AG09319 (cell line): ENCODE results near the gene ANKRD12.

Source experiments
- DNase-seq: peaks from one replicate; pipeline ENCODE4 v3.0.0-alpha.2; 2010; ENCODE audit warnings: low read depth; ENCODE audit errors: extremely low read depth
- TF ChIP-seq, protein P1 (sequence below): IDR thresholded peaks from 2 replicates; pipeline ENCODE4 v1.5.1; 2011; ENCODE audit warnings: low read depth, mild to moderate bottlenecking, inconsistent platforms, low read length, moderate library complexity

Gene ANKRD12

DNA sequence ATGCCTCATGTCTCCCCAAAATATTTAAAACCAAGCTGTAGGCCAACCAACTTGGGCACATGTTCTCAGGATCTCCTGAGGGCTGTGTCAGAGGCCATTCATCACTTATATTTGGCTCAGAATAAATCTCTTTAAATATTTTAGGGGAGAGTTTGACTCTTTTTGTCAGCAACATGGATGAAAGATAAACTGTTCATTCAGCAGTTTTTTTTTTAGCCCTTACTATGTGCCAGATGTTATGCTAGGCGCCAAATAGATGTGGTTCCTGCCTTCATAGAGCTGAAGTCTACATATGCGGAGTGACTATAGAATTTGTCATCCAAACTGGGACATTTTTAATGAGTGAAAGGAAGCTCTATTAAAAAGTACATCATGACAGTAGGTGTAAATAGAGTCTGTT is 155.5 kb downstream of the ANKRD12 start:
- no peak for DNase-seq
- TF ChIP-seq, protein P1, sequence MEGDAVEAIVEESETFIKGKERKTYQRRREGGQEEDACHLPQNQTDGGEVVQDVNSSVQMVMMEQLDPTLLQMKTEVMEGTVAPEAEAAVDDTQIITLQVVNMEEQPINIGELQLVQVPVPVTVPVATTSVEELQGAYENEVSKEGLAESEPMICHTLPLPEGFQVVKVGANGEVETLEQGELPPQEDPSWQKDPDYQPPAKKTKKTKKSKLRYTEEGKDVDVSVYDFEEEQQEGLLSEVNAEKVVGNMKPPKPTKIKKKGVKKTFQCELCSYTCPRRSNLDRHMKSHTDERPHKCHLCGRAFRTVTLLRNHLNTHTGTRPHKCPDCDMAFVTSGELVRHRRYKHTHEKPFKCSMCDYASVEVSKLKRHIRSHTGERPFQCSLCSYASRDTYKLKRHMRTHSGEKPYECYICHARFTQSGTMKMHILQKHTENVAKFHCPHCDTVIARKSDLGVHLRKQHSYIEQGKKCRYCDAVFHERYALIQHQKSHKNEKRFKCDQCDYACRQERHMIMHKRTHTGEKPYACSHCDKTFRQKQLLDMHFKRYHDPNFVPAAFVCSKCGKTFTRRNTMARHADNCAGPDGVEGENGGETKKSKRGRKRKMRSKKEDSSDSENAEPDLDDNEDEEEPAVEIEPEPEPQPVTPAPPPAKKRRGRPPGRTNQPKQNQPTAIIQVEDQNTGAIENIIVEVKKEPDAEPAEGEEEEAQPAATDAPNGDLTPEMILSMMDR, result no peak

GRCh38 chr18:9293948-9294347 is 157.4 kb downstream of the ANKRD12 start:
- TF ChIP-seq, protein P1, result no peak
- no peak for DNase-seq

GRCh38 chr18:9296233-9297006 is 159.8 kb downstream of the ANKRD12 start:
- peak; percentile 7 for DNase-seq
- TF ChIP-seq, protein P1, result no peak

DNA sequence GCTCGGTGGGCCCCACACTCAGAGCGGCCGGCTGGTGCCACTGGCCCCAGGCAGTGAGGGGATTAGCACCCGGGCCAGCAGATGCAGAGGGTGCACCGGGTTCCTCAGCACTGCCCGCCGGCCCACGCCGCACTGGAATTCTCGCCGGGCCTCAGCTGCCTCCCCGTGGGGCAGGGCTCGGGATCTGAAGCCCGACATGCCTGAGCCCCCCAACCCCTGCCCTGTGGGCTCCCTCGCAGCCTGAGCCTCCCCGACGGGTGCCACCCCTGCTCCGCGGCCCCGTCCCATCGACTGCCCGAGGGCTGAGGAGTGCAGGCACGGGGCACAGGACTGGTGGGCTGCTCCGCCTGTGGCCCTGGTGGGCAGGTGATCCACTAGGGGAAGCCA is 160.4 kb downstream of the ANKRD12 start:
- no peak for DNase-seq
- TF ChIP-seq, protein P1, result no peak

- no peak for DNase-seq
- TF ChIP-seq, protein P1, result no peak
Measured at GRCh38 chr18:9304388-9305070, 167.9 kb downstream of the ANKRD12 start.

DNA sequence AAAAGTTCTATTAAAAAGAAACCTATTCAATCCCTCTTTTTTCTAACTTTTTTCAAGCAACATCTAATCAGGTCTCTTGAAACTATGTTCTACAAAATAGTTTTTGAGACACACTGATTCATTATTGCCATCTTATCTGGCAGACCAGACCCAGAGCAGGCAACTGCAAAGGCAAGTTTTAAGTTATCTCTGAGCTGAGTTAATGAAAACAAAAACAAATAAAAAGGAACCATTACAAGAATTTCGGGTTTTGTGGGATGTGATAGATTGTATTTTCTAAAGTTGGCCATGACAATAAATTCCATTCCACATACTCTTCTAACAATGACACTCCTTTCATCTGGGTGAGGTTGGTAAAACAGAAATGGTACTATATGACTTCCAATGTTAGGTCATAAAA is 182.8 kb downstream of the ANKRD12 start:
- TF ChIP-seq, protein P1, result no peak
- DNase-seq, result no peak

- TF ChIP-seq, protein P1, result no peak
- DNase-seq, result no peak
Measured at GRCh38 chr18:9321017-9321452, 184.5 kb downstream of the ANKRD12 start.
